NCI-H510A treated with DMSO at 0.1 percent for 48 hours (cell line): ENCODE data around the gene TMEM14C.

Experiments used
- DNase-seq: peaks from one replicate; lab custom pipeline; 2025; lab: John Stamatoyannopoulos, UW

Gene TMEM14C

GRCh38 chr6:10722820-10723566, at the start of gene TMEM14C:
TSS of gene TMEM14C (plus strand) at chr6:10723070. CDS start at chr6:10724614, 1,544 bp downstream.
- peak; percentile 73 for DNase-seq

- DNase-seq: no peak
Measured at GRCh38 chr6:10676403-10676802, 46.5 kb upstream of the TMEM14C start.

GRCh38 chr6:10678456-10678855, 44.4 kb upstream of the TMEM14C start:
- DNase-seq: no peak

GRCh38 chr6:10681795-10682194, 41.1 kb upstream of the TMEM14C start:
- DNase-seq: no peak

- DNase-seq: no peak
Measured at GRCh38 chr6:10682355-10682988, 40.4 kb upstream of the TMEM14C start.

GRCh38 chr6:10684618-10685017, 38.3 kb upstream of the TMEM14C start:
- no peak for DNase-seq

- no peak for DNase-seq
Measured at GRCh38 chr6:10685092-10685915, 37.6 kb upstream of the TMEM14C start.

- no peak for DNase-seq
Measured at GRCh38 chr6:10686901-10687300, 36.0 kb upstream of the TMEM14C start.

- DNase-seq: no peak
Measured at GRCh38 chr6:10687582-10687981, 35.3 kb upstream of the TMEM14C start.

GRCh38 chr6:10690651-10691445, 32.0 kb upstream of the TMEM14C start:
- DNase-seq: no peak

GRCh38 chr6:10692965-10693538, 29.8 kb upstream of the TMEM14C start:
- DNase-seq: no peak

- peak; percentile 85 for DNase-seq
Measured at GRCh38 chr6:10694302-10695085, 28.4 kb upstream of the TMEM14C start, which contains the start of the genes C6orf52 and PAK1IP1. TSS of gene C6orf52 (minus strand) at chr6:10694616. CDS start at chr6:10687550, 7,066 bp downstream. TSS of gene PAK1IP1 (plus strand) at chr6:10694972. CDS start at chr6:10694986, 14 bp downstream.

- DNase-seq: peak; percentile 26
Measured at GRCh38 chr6:10695086-10695657, 27.7 kb upstream of the TMEM14C start.

GRCh38 chr6:10696655-10697054, 26.2 kb upstream of the TMEM14C start:
- DNase-seq: no peak

GRCh38 chr6:10713962-10714361, 8.9 kb upstream of the TMEM14C start:
- DNase-seq: no peak

- no peak for DNase-seq
Measured at GRCh38 chr6:10719296-10719963, 3.4 kb upstream of the TMEM14C start.

- no peak for DNase-seq
Measured at GRCh38 chr6:10719964-10720264, 3.0 kb upstream of the TMEM14C start.

- DNase-seq: no peak
Measured at GRCh38 chr6:10720265-10720959, 2.5 kb upstream of the TMEM14C start.
